K562 (cell line): Measurements from ENCODE around the gene EIF4G2. TPM values are rescaled to one million over a fixed set of nuclear protein-coding genes. Genes with fewer than 3 reads are reported as not detected.

Source experiments
- ATF1 ChIP-seq, 2 experiments: fragments of 450-650 bp in 1 of 2; IDR thresholded peaks; 2 replicates each; pipeline ENCODE4 v1.6.1; 2016; ENCODE audit warnings: missing compliant biosample characterization in 1 of 2, missing genetic modification characterization in 1 of 2
- BRD4 ChIP-seq: fragments of 200-600 bp; sonication (generic); IDR thresholded peaks from 2 replicates; pipeline ENCODE4 v1.6.1; 2017; ENCODE audit warnings: inconsistent platforms
- CBX3 ChIP-seq, 2 experiments: IDR thresholded peaks; 1 replicate in 1 of 2; 2 replicates in 1 of 2; pipeline ENCODE4 v1.6.1; 2012; ENCODE audit warnings: inconsistent platforms in 2 of 2, low read length in 2 of 2, borderline replicate concordance in 1 of 2, control low read depth in 1 of 2
- CEBPB ChIP-seq: fragments of 450-650 bp; IDR thresholded peaks from 2 replicates; pipeline ENCODE4 v1.6.1; 2016; ENCODE audit warnings: missing genetic modification characterization, missing compliant biosample characterization
- E2F4 ChIP-seq: sonication (generic); formaldehyde crosslinking; IDR thresholded peaks from 2 replicates; pipeline ENCODE4 v1.8.0; 2022; ENCODE audit warnings: mild to moderate bottlenecking, low read depth, missing genetic modification reagents
- FIP1L1 ChIP-seq: fragments of 200-400 bp; formaldehyde crosslinking; IDR thresholded peaks from 2 replicates; pipeline ENCODE4 v1.6.1; 2018; ENCODE audit warnings: mild to moderate bottlenecking, low read depth, low read length; ENCODE audit not compliant: poor library complexity, severe bottlenecking
- FOXO4 ChIP-seq: fragments of 450-650 bp; formaldehyde crosslinking; IDR thresholded peaks from 2 replicates; pipeline ENCODE4 v1.4.0; 2020; ENCODE audit warnings: mild to moderate bottlenecking, moderate library complexity
- HBP1 ChIP-seq: fragments of 450-650 bp; formaldehyde crosslinking; IDR thresholded peaks from 2 replicates; pipeline ENCODE4 v1.4.0; 2022; ENCODE audit warnings: missing genetic modification characterization
- KDM2B ChIP-seq: fragments of 250-450 bp; sonication (Bioruptor Pico); IDR thresholded peaks from 2 replicates; pipeline ENCODE4 v1.8.0; 2021; ENCODE audit warnings: mild to moderate bottlenecking, moderate library complexity
- RAD21 ChIP-seq, 2 experiments: fragments of 250-450 bp in 1 of 2; fragments of 450-650 bp in 1 of 2; sonication (Bioruptor Pico) in 1 of 2; formaldehyde crosslinking in 1 of 2; IDR thresholded peaks in 1 of 2; conservative IDR thresholded peaks in 1 of 2; 2 replicates each; pipeline versions ENCODE4 v1.4.0 to v1.8.0; 2020 to 2022; ENCODE audit warnings: mild to moderate bottlenecking in 2 of 2, moderate library complexity in 1 of 2
- SP1 ChIP-seq: sonication (generic); formaldehyde crosslinking; IDR thresholded peaks from 2 replicates; pipeline ENCODE4 v1.8.1; 2022; ENCODE audit warnings: mild to moderate bottlenecking, missing genetic modification reagents
- TEAD4 ChIP-seq, 2 experiments: sonication (generic) in 1 of 2; formaldehyde crosslinking in 1 of 2; IDR thresholded peaks; 2 replicates each; pipeline versions ENCODE4 v1.6.1 to v1.8.0; 2012 to 2022; ENCODE audit warnings: borderline replicate concordance in 1 of 2, inconsistent platforms in 1 of 2, low read length in 1 of 2, mild to moderate bottlenecking in 1 of 2, missing genetic modification reagents in 1 of 2
- TRIM25 ChIP-seq: fragments of 450-650 bp; IDR thresholded peaks from 2 replicates; pipeline ENCODE4 v1.7.0; 2016; ENCODE audit warnings: borderline replicate concordance
- ZBTB34 ChIP-seq: fragments of 250-450 bp; sonication (Bioruptor Pico); IDR thresholded peaks from 2 replicates; pipeline ENCODE4 v1.8.0; 2021; ENCODE audit warnings: mild to moderate bottlenecking, moderate library complexity
- ZC3H11A ChIP-seq: IDR thresholded peaks from 2 replicates; pipeline ENCODE4 v1.6.1; 2012; ENCODE audit warnings: low read depth, low read length, improper control_type of control experiment
- ZNF121 ChIP-seq: sonication (generic); formaldehyde crosslinking; conservative IDR thresholded peaks from 2 replicates; pipeline ENCODE4 v1.8.0; 2022; ENCODE audit warnings: missing genetic modification reagents
- ZNF644 ChIP-seq: fragments of 200-800 bp; sonication (Bioruptor generic); IDR thresholded peaks from 2 replicates; pipeline ENCODE4 v1.6.1; 2016; ENCODE audit warnings: low read depth, missing genetic modification characterization, missing compliant biosample characterization
- ZNF79 ChIP-seq: fragments of 250-450 bp; sonication (Bioruptor Pico); IDR thresholded peaks from 2 replicates; pipeline ENCODE4 v1.4.0; 2020; ENCODE audit warnings: low read depth, mild to moderate bottlenecking, moderate library complexity
- ZNF830 ChIP-seq: fragments of 250-450 bp; sonication (Bioruptor Pico); IDR thresholded peaks from 2 replicates; pipeline ENCODE4 v1.5.0; 2021; ENCODE audit warnings: mild to moderate bottlenecking
- polyA plus RNA-seq, 8 experiments: library from polyadenylated mRNA; depleted of rRNA in 4 of 8; stranded (reverse) in 5 of 8; unstranded in 3 of 8; fragments of >200 nt; fragmentation: Nextera tagmentation in 2 of 8; fragmentation: Illumina TruSeq in 1 of 8; extraction: Ambion mirVana in 2 of 8; extraction: Trizol in 1 of 8; gene quantifications; 2 replicates each; pipeline versions ENCODE4 v1.2.1 to v1.2.3, GENCODE V29; 2011 to 2014; ENCODE audit warnings: inconsistent platforms in 1 of 8, missing spikeins in 1 of 8
- total RNA-seq, 7 experiments: library from RNA; depleted of rRNA in 6 of 7; stranded (reverse); fragments of >200 nt in 6 of 7; fragmentation: Illumina TruSeq in 2 of 7; extraction: Trizol in 2 of 7; gene quantifications; 2 replicates each; pipeline versions ENCODE4 v1.2.1 to v1.2.3, GENCODE V29; 2011 to 2021; ENCODE audit warnings: low replicate concordance in 1 of 7

Gene EIF4G2
- total and polyA plus RNA-seq, 9 of the 15 experiments (the other 6 are each of a cell fraction or from before 2014, with no cell fraction given), result 206 to 790 (median 646) TPM

- TF ChIP-seq E2F4 (0 out of 2 replicates have a peak, but pooled peaks have one; percentile 71), FOXO4 (CRISPR knock-in tag) (no peak), ZBTB34 (CRISPR knock-in tag) (no peak), FIP1L1 (peak; percentile 71), TRIM25 (peak; percentile 50; the same call in 1 of the 2 replicates), ZNF79 (CRISPR knock-in tag) (no peak), ZC3H11A (peak; percentile 100), ZNF644 (0 out of 2 replicates have a peak, but pooled peaks have one; percentile 63), HBP1 (CRISPR knock-in tag) (peak; percentile 40; the same call in 1 of the 2 replicates), CBX3 (IDR thresholded peaks at IDR 0.05; ENCODE audit: borderline replicate concordance in 1 of 2, low read length in 2 of 2) (peak in 1 of 2 experiments; percentile 69; a peak in 1 of 3 replicates), KDM2B (CRISPR knock-in tag) (no peak), ATF1 (CRISPR knock-in tag; IDR thresholded peaks at IDR 0.05) (no peak), ATF1 (tag; IDR thresholded peaks at IDR 0.05) (peak; percentile 73), TEAD4 (IDR thresholded peaks at IDR 0.05; ENCODE audit: low read length) (peak; percentile 96), TEAD4 (CRISPR knock-in tag; IDR thresholded peaks at IDR 0.05; ENCODE audit: borderline replicate concordance) (no peak), ZNF121 (CRISPR knock-in tag) (no peak), RAD21 (CRISPR knock-in tag; conservative IDR thresholded peaks at IDR 0.05 in 1 of 2, IDR thresholded peaks at IDR 0.05 in 1 of 2) (peak in 1 of 2 experiments; percentile 20; a peak in 2 of 4 replicates), ZNF830 (no peak), BRD4 (peak; percentile 76), CEBPB (no peak), SP1 (CRISPR knock-in tag) (peak; percentile 54)
These were observed 49.1 kb upstream of the EIF4G2 start, which contains the start of gene ZBED5 (continued) for GRCh38 chr11:10857709-10858438.
